Measurements from ENCODE around the gene TBC1D2B.

Gene TBC1D2B

GRCh38 chr15:78077053-78077870 lies at the start of gene TBC1D2B:
TBC1D2B (minus strand) TSS chr15:78077711; CDS start chr15:78077652, 59 bp downstream.
- no peak for DNase-seq (ENCODE audit: low read depth, low spot score)
- no peak within 1 kb of the TSS for H3K27ac ChIP-seq (ENCODE audit: low read length)
- no peaks in the 10 kb centered on the region for H3K27me3 ChIP-seq (ENCODE audit: control insufficient read depth, insufficient read depth, low read length)
- no peaks in the 10 kb centered on the region for H3K4me1 ChIP-seq (ENCODE audit: control insufficient read depth, insufficient read depth, low read length)
- WGBS (ENCODE audit: insufficient coverage, insufficient read length) = no CpG with 5 or more reads among the region's 104 CpGs
- H3K9me3 ChIP-seq (ENCODE audit: control insufficient read depth, insufficient read depth, low read length) = no peaks in the 10 kb centered on the region
- peak within 1 kb of the TSS; percentile 83 for H3K4me3 ChIP-seq (ENCODE audit: low read length)
- H3K36me3 ChIP-seq (ENCODE audit: control insufficient read depth, insufficient read depth, low read length) = no peaks in the 10 kb centered on the region

DNA sequence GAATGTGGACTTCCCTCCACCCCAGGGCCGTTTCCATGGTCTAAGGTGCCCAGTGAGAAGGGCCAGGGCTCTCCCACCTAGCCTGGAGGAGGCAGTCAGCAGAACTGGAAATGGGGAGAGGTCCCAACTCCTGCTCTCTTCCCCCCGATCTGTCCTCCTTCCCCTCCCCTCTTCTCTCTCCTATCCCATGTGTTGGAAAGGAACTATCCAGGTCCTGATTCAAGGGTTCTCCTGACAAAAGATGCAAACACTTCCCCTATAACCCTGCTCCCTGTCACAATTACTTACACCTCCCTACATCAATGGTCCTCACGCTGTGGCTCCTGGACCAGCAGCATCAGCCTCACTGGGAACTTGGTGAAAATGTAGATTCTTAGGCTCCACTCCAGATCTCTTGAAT lies 47.8 kb upstream of the TBC1D2B start:
- Histone ChIP-seq H3K27ac (ENCODE audit: low read length) (no peak overlapping the region), H3K4me1 (ENCODE audit: control insufficient read depth, insufficient read depth, low read length) (peaks cover 11% of the 10 kb centered on the region), H3K4me3 (ENCODE audit: low read length) (no peak overlapping the region), H3K9me3 (ENCODE audit: control insufficient read depth, insufficient read depth, low read length) (no peaks in the 10 kb centered on the region), H3K27me3 (ENCODE audit: control insufficient read depth, insufficient read depth, low read length) (no peaks in the 10 kb centered on the region), H3K36me3 (ENCODE audit: control insufficient read depth, insufficient read depth, low read length) (no peaks in the 10 kb centered on the region)
- WGBS (ENCODE audit: insufficient coverage, insufficient read length) = no CpG with 5 or more reads among the region's 3 CpGs
- DNase-seq (ENCODE audit: low read depth, low spot score) = no peak

DNA sequence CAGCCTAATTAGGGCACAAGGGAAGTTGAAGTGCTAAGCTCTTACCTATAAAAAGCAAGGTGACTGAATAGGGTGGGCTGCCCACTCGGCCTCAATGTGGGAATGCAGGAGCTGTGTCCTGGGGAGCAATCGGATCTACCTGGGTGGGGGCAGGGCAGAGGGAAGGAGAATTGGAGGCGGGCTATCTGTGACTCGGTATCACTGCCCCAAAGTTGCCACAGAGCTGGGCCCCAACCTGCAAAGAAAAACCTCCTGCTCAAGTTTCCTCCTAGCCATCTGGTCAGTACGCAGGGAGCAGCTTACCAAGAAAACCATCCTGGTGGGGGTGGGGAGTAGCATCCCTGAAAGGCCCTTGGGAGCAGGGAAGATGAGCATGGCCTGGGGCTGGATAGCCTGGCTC lies 43.0 kb upstream of the TBC1D2B start:
- no peaks in the 10 kb centered on the region for H3K9me3 ChIP-seq (ENCODE audit: control insufficient read depth, insufficient read depth, low read length)
- H3K4me1 ChIP-seq (ENCODE audit: control insufficient read depth, insufficient read depth, low read length) = peaks cover 4% of the 10 kb centered on the region; the same call in 1 of the 2 replicates
- no peak for DNase-seq (ENCODE audit: low read depth, low spot score)
- no peak overlapping the region for H3K27ac ChIP-seq (ENCODE audit: low read length)
- no peaks in the 10 kb centered on the region for H3K36me3 ChIP-seq (ENCODE audit: control insufficient read depth, insufficient read depth, low read length)
- no CpG with 5 or more reads among the region's 5 CpGs for WGBS (ENCODE audit: insufficient coverage, insufficient read length)
- no peaks in the 10 kb centered on the region for H3K27me3 ChIP-seq (ENCODE audit: control insufficient read depth, insufficient read depth, low read length)
- H3K4me3 ChIP-seq (ENCODE audit: low read length) = no peak overlapping the region

GRCh38 chr15:78112551-78112950 lies 35.0 kb upstream of the TBC1D2B start:
- no peaks in the 10 kb centered on the region for H3K36me3 ChIP-seq (ENCODE audit: control insufficient read depth, insufficient read depth, low read length)
- no peaks in the 10 kb centered on the region for H3K27me3 ChIP-seq (ENCODE audit: control insufficient read depth, insufficient read depth, low read length)
- H3K4me3 ChIP-seq (ENCODE audit: low read length) = no peak overlapping the region
- no peak for DNase-seq (ENCODE audit: low read depth, low spot score)
- H3K27ac ChIP-seq (ENCODE audit: low read length) = no peak overlapping the region
- WGBS (ENCODE audit: insufficient coverage, insufficient read length) = no CpG with 5 or more reads among the region's 3 CpGs
- peaks cover 2% of the 10 kb centered on the region; the same call in 1 of the 2 replicates for H3K4me1 ChIP-seq (ENCODE audit: control insufficient read depth, insufficient read depth, low read length)
- H3K9me3 ChIP-seq (ENCODE audit: control insufficient read depth, insufficient read depth, low read length) = no peaks in the 10 kb centered on the region

GRCh38 chr15:78111788-78112187 lies 34.3 kb upstream of the TBC1D2B start:
- Histone ChIP-seq H3K4me1 (ENCODE audit: control insufficient read depth, insufficient read depth, low read length) (peaks cover 2% of the 10 kb centered on the region; the same call in 1 of the 2 replicates), H3K4me3 (ENCODE audit: low read length) (no peak overlapping the region), H3K27ac (ENCODE audit: low read length) (no peak overlapping the region), H3K36me3 (ENCODE audit: control insufficient read depth, insufficient read depth, low read length) (no peaks in the 10 kb centered on the region), H3K27me3 (ENCODE audit: control insufficient read depth, insufficient read depth, low read length) (no peaks in the 10 kb centered on the region), H3K9me3 (ENCODE audit: control insufficient read depth, insufficient read depth, low read length) (no peaks in the 10 kb centered on the region)
- no CpG with 5 or more reads among the region's 3 CpGs for WGBS (ENCODE audit: insufficient coverage, insufficient read length)
- no peak for DNase-seq (ENCODE audit: low read depth, low spot score)

DNA sequence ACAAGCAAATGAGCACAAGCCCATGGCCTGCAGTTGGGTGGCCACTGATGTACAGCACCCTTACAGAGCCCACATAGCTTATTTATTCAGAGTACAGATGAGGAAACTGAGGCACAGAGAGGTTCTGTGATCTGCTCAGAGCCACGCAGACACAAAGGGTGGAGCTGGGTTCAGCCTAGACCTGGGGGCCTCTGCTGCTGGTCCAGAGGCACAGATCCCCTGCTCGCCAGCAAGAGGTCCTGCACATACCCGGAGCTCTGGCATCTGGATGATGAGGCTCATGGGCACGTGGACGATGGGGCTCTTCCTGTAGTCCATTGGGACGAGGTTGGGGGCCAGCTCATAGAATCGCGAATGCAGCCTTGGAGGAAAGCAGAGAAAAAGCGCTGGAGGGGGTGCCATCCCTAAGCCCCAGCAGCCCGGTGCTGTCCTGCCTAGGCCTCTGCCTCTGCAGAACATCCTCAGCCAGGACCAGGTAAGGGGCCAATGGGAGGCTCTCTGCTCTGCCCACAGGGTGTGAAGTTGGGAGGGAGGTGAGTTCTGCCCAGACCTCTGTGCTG lies 33.5 kb upstream of the TBC1D2B start:
- H3K27ac ChIP-seq (ENCODE audit: low read length) = no peak overlapping the region
- no peaks in the 10 kb centered on the region for H3K27me3 ChIP-seq (ENCODE audit: control insufficient read depth, insufficient read depth, low read length)
- DNase-seq (ENCODE audit: low read depth, low spot score) = no peak
- peaks cover 2% of the 10 kb centered on the region; the same call in 1 of the 2 replicates for H3K4me1 ChIP-seq (ENCODE audit: control insufficient read depth, insufficient read depth, low read length)
- no CpG with 5 or more reads among the region's 10 CpGs for WGBS (ENCODE audit: insufficient coverage, insufficient read length)
- no peak overlapping the region for H3K4me3 ChIP-seq (ENCODE audit: low read length)
- H3K9me3 ChIP-seq (ENCODE audit: control insufficient read depth, insufficient read depth, low read length) = no peaks in the 10 kb centered on the region
- no peaks in the 10 kb centered on the region for H3K36me3 ChIP-seq (ENCODE audit: control insufficient read depth, insufficient read depth, low read length)

DNA sequence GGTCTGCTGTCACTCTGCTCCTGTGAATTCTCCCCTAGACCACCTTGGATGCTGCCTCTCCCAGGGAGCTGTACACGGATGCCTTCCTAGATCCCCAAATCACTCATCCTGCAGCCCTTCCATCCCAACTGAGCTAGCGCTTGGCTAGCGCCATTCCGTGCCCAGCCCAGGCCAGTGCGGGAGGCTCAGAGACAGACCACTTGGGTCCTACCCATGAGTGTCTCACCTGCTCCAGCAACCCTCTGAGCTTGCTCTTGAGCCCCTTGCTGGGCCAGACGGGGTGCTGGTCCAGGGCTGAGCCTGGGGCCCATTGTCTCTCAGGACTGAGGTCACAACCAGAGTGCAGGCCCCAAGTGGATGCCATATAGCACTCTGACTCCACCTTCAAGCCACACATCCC lies 32.6 kb upstream of the TBC1D2B start:
- Histone ChIP-seq H3K4me1 (ENCODE audit: control insufficient read depth, insufficient read depth, low read length) (peaks cover 2% of the 10 kb centered on the region; the same call in 1 of the 2 replicates), H3K27me3 (ENCODE audit: control insufficient read depth, insufficient read depth, low read length) (no peaks in the 10 kb centered on the region), H3K27ac (ENCODE audit: low read length) (no peak overlapping the region), H3K4me3 (ENCODE audit: low read length) (no peak overlapping the region), H3K36me3 (ENCODE audit: control insufficient read depth, insufficient read depth, low read length) (no peaks in the 10 kb centered on the region), H3K9me3 (ENCODE audit: control insufficient read depth, insufficient read depth, low read length) (no peaks in the 10 kb centered on the region)
- DNase-seq (ENCODE audit: low read depth, low spot score) = no peak
- no CpG with 5 or more reads among the region's 6 CpGs for WGBS (ENCODE audit: insufficient coverage, insufficient read length)

DNA sequence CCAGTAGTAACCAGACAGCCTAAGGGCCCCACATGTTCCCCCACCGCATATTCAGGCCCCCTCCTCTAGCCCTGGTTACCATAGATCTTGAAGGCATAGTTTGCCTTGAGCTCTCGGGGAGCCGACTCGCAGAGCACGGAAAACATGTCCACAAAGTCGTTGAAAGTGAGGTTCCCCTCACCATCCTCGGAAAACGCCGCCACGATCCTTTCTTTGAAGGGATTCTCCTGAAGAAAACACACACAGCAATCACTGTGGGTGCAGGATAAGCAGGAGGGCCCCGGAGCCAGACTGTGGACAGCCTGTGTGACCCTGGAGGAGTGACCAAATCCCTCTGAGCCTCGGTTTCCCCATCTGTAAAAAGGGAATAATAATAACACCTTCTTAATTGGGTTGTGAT lies 31.6 kb upstream of the TBC1D2B start:
- Histone ChIP-seq H3K4me3 (ENCODE audit: low read length) (no peak overlapping the region), H3K36me3 (ENCODE audit: control insufficient read depth, insufficient read depth, low read length) (no peaks in the 10 kb centered on the region), H3K9me3 (ENCODE audit: control insufficient read depth, insufficient read depth, low read length) (no peaks in the 10 kb centered on the region), H3K4me1 (ENCODE audit: control insufficient read depth, insufficient read depth, low read length) (peaks cover 2% of the 10 kb centered on the region; the same call in 1 of the 2 replicates), H3K27ac (ENCODE audit: low read length) (no peak overlapping the region), H3K27me3 (ENCODE audit: control insufficient read depth, insufficient read depth, low read length) (no peaks in the 10 kb centered on the region)
- no peak for DNase-seq (ENCODE audit: low read depth, low spot score)
- no CpG with 5 or more reads among the region's 12 CpGs for WGBS (ENCODE audit: insufficient coverage, insufficient read length)

- no peak overlapping the region for H3K27ac ChIP-seq (ENCODE audit: low read length)
- DNase-seq (ENCODE audit: low read depth, low spot score) = no peak
- no peaks in the 10 kb centered on the region for H3K27me3 ChIP-seq (ENCODE audit: control insufficient read depth, insufficient read depth, low read length)
- no peak overlapping the region for H3K4me3 ChIP-seq (ENCODE audit: low read length)
- WGBS (ENCODE audit: insufficient coverage, insufficient read length) = no CpG with 5 or more reads among the region's 11 CpGs
- no peaks in the 10 kb centered on the region for H3K36me3 ChIP-seq (ENCODE audit: control insufficient read depth, insufficient read depth, low read length)
- H3K4me1 ChIP-seq (ENCODE audit: control insufficient read depth, insufficient read depth, low read length) = no peaks in the 10 kb centered on the region
- H3K9me3 ChIP-seq (ENCODE audit: control insufficient read depth, insufficient read depth, low read length) = no peaks in the 10 kb centered on the region
These were observed 31.0 kb upstream of the TBC1D2B start for GRCh38 chr15:78108300-78109084.

DNA sequence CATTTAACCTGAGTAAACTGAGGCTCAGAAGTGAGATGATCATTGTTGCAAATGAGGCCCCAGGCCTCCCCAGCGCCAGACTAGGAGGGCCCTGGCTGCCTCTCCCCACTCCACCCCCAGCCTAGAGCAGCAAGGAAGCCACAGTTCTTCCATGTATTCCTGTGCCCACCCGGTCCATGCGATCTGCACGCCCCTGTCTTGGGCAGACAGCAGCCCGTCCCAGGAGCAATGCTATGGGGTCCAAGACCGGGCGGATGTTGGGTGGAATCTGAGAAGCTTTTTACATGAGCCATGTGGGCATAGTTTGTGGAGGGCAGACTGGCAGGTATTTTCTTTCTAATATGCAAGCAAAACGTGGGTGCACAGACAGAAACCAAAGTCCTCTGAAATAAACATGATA lies 30.0 kb upstream of the TBC1D2B start:
- DNase-seq (ENCODE audit: low read depth, low spot score) = no peak
- no peak overlapping the region for H3K4me3 ChIP-seq (ENCODE audit: low read length)
- no peak overlapping the region for H3K27ac ChIP-seq (ENCODE audit: low read length)
- WGBS (ENCODE audit: insufficient coverage, insufficient read length) = no CpG with 5 or more reads among the region's 8 CpGs
- H3K4me1 ChIP-seq (ENCODE audit: control insufficient read depth, insufficient read depth, low read length) = no peaks in the 10 kb centered on the region
- no peaks in the 10 kb centered on the region for H3K9me3 ChIP-seq (ENCODE audit: control insufficient read depth, insufficient read depth, low read length)
- no peaks in the 10 kb centered on the region for H3K27me3 ChIP-seq (ENCODE audit: control insufficient read depth, insufficient read depth, low read length)
- no peaks in the 10 kb centered on the region for H3K36me3 ChIP-seq (ENCODE audit: control insufficient read depth, insufficient read depth, low read length)

Measured in iPS DF 6.9 (cell line).